Activated naive CD4-positive, alpha-beta T cell treated with anti-CD3 and anti-CD28 coated beads for 36 hours (primary cell): ENCODE results near the gene SLC19A3. TPM values are rescaled to one million over a fixed set of nuclear protein-coding genes. Genes with fewer than 3 reads are reported as not detected.
"Not testable (repeated sequence)": the region's sequence is repeated elsewhere in the genome, so short reads cannot be mapped to it uniquely, and the experiment has no call there.

Experiments
- CTCF ChIA-PET: fragments of 350-600 bp; sonication (Branson Sonifier 250); formaldehyde crosslinking; loops from one replicate; lab custom pipeline; 2021; ENCODE audit warnings: antibody characterized with exemption; lab: Charles Lee
- DNase-seq: peaks from one replicate; pipeline ENCODE4 v3.0.0-alpha.2; 2020
- H3K27ac Mint-ChIP-seq: one replicate; pipeline ENCODE4 v1.8.0; 2021; ENCODE audit warnings: mild to moderate bottlenecking, mixed read lengths
- H3K27me3 Mint-ChIP-seq: one replicate; pipeline ENCODE4 v1.8.0; 2021; ENCODE audit warnings: low read depth, mixed read lengths
- H3K36me3 Mint-ChIP-seq: one replicate; pipeline ENCODE4 v1.8.0; 2021; ENCODE audit warnings: low read depth, mixed read lengths
- H3K4me1 Mint-ChIP-seq: one replicate; pipeline ENCODE4 v1.8.0; 2021; ENCODE audit warnings: low read depth, mixed read lengths
- H3K4me3 Mint-ChIP-seq: one replicate; pipeline ENCODE4 v1.8.0; 2021; ENCODE audit warnings: mild to moderate bottlenecking, moderate library complexity, mixed read lengths
- H3K9me3 Mint-ChIP-seq: one replicate; pipeline ENCODE4 v1.8.0; 2021; ENCODE audit warnings: mixed read lengths
- intact Hi-C: fragments of 100-400 bp; cut with micrococcal nuclease; formaldehyde crosslinking; loops from one replicate; pipeline ENCODE4 v1.15.1; 2023
- total RNA-seq, 2 experiments: library from RNA; stranded (reverse); gene quantifications; one replicate each; pipeline ENCODE4 v1.2.3, GENCODE V29; 2021

Gene SLC19A3
- total RNA-seq, 2 experiments from 2014 or later: not detected

GRCh38 chr2:227724394-227725039, 6.7 kb upstream of the SLC19A3 start, which contains the start of gene SCYGR6:
SCYGR6 (minus strand) TSS chr2:227724757; CDS start chr2:227724757, 0 bp downstream.
- CTCF ChIA-PET: interaction anchor here (1.1 kb wide), 1 partner anchor 138 kb away, joined by 3 read pairs; no protein-coding TSS in a partner anchor
- Mint-ChIP-seq H3K27ac (no peak within 1 kb of the TSS), H3K27me3 (peaks cover 14% of the 10 kb centered on the region), H3K36me3 (no peaks in the 10 kb centered on the region), H3K9me3 (no peaks in the 10 kb centered on the region), H3K4me3 (no peak within 1 kb of the TSS), H3K4me1 (no peaks in the 10 kb centered on the region)
- intact Hi-C loops: no loop called here
- no peak for DNase-seq

GRCh38 chr2:227722821-227723220, 5.0 kb upstream of the SLC19A3 start:
- CTCF ChIA-PET, H3K4me1 Mint-ChIP-seq, intact Hi-C loops, H3K27me3 Mint-ChIP-seq, DNase-seq, H3K36me3 Mint-ChIP-seq, H3K9me3 Mint-ChIP-seq, H3K27ac Mint-ChIP-seq, H3K4me3 Mint-ChIP-seq: not testable (repeated sequence)

GRCh38 chr2:227720680-227721079, 2.9 kb upstream of the SLC19A3 start:
- Mint-ChIP-seq H3K36me3 (no peaks in the 10 kb centered on the region), H3K27me3 (peaks cover 24% of the 10 kb centered on the region), H3K4me1 (no peaks in the 10 kb centered on the region), H3K9me3 (no peaks in the 10 kb centered on the region), H3K4me3 (no peak overlapping the region), H3K27ac (no peak overlapping the region)
- intact Hi-C loops: no loop called here
- DNase-seq: no peak
- CTCF ChIA-PET: interaction anchor here (1.4 kb wide), 1 partner anchor 63 kb away, joined by 5 read pairs; no protein-coding TSS in a partner anchor

GRCh38 chr2:227719641-227720040, 1.8 kb upstream of the SLC19A3 start:
- Mint-ChIP-seq H3K4me3 (no peak overlapping the region), H3K4me1 (no peaks in the 10 kb centered on the region), H3K27me3 (peaks cover 24% of the 10 kb centered on the region), H3K9me3 (no peaks in the 10 kb centered on the region), H3K27ac (no peak overlapping the region), H3K36me3 (no peaks in the 10 kb centered on the region)
- CTCF ChIA-PET: no interaction called here
- intact Hi-C loops: no loop called here
- no peak for DNase-seq

- CTCF ChIA-PET: interaction anchor here (1.7 kb wide), 1 partner anchor 59 kb away, joined by 3 read pairs; no protein-coding TSS in a partner anchor
- Mint-ChIP-seq H3K4me3 (no peak overlapping the region), H3K4me1 (no peaks in the 10 kb centered on the region)
Observed at GRCh38 chr2:227716501-227716900, 1.3 kb downstream of the SLC19A3 start.

GRCh38 chr2:227713291-227713690, 4.5 kb downstream of the SLC19A3 start:
- intact Hi-C loops: loop anchor here (5.0 kb wide), 1 partner anchor 54 kb away; no protein-coding TSS in a partner anchor
- no peak overlapping the region for H3K4me3 Mint-ChIP-seq

More at GRCh38 chr2:227716501-227716900, 1.3 kb downstream of the SLC19A3 start:
- no peaks in the 10 kb centered on the region for H3K36me3 Mint-ChIP-seq
- peaks cover 22% of the 10 kb centered on the region for H3K27me3 Mint-ChIP-seq
- no peaks in the 10 kb centered on the region for H3K9me3 Mint-ChIP-seq
- intact Hi-C loops: no loop called here
- no peak overlapping the region for H3K27ac Mint-ChIP-seq
- no peak for DNase-seq

GRCh38 chr2:227710986-227711385, 6.8 kb downstream of the SLC19A3 start:
- Mint-ChIP-seq H3K27ac (no peak overlapping the region), H3K36me3 (no peaks in the 10 kb centered on the region), H3K9me3 (no peaks in the 10 kb centered on the region), H3K4me3 (no peak overlapping the region), H3K4me1 (no peaks in the 10 kb centered on the region), H3K27me3 (peaks cover 2% of the 10 kb centered on the region)
- DNase-seq: no peak
- intact Hi-C loops: loop anchor here (5.0 kb wide), 1 partner anchor 56 kb away; no protein-coding TSS in a partner anchor
- CTCF ChIA-PET: no interaction called here

More at GRCh38 chr2:227713291-227713690, 4.5 kb downstream of the SLC19A3 start:
- Mint-ChIP-seq H3K9me3 (no peaks in the 10 kb centered on the region), H3K27me3 (peaks cover 17% of the 10 kb centered on the region), H3K36me3 (no peaks in the 10 kb centered on the region), H3K27ac (no peak overlapping the region), H3K4me1 (no peaks in the 10 kb centered on the region)
- DNase-seq: no peak
- CTCF ChIA-PET: no interaction called here

GRCh38 chr2:227707390-227707789, 10.4 kb downstream of the SLC19A3 start:
- peaks cover 9% of the 10 kb centered on the region for H3K27me3 Mint-ChIP-seq
- no peaks in the 10 kb centered on the region for H3K36me3 Mint-ChIP-seq
- CTCF ChIA-PET: no interaction called here
- H3K27ac Mint-ChIP-seq: no peak overlapping the region
- no peak overlapping the region for H3K4me3 Mint-ChIP-seq
- no peak for DNase-seq
- H3K4me1 Mint-ChIP-seq: no peaks in the 10 kb centered on the region
- no peaks in the 10 kb centered on the region for H3K9me3 Mint-ChIP-seq
- intact Hi-C loops: no loop called here

- no peak overlapping the region for H3K27ac Mint-ChIP-seq
- no peaks in the 10 kb centered on the region for H3K9me3 Mint-ChIP-seq
- no peak overlapping the region for H3K4me3 Mint-ChIP-seq
- H3K27me3 Mint-ChIP-seq: peaks cover 7% of the 10 kb centered on the region
- H3K36me3 Mint-ChIP-seq: no peaks in the 10 kb centered on the region
- no peaks in the 10 kb centered on the region for H3K4me1 Mint-ChIP-seq
- CTCF ChIA-PET: no interaction called here
- no peak for DNase-seq
- intact Hi-C loops: no loop called here
Observed at GRCh38 chr2:227706859-227707258, 11.0 kb downstream of the SLC19A3 start.

- H3K27me3 Mint-ChIP-seq: peaks cover 8% of the 10 kb centered on the region
- H3K9me3 Mint-ChIP-seq: no peaks in the 10 kb centered on the region
- H3K4me1 Mint-ChIP-seq: no peaks in the 10 kb centered on the region
- CTCF ChIA-PET: no interaction called here
- no peak overlapping the region for H3K4me3 Mint-ChIP-seq
- no peak for DNase-seq
- H3K27ac Mint-ChIP-seq: no peak overlapping the region
- intact Hi-C loops: no loop called here
- no peaks in the 10 kb centered on the region for H3K36me3 Mint-ChIP-seq
Observed at GRCh38 chr2:227703961-227704360, 13.9 kb downstream of the SLC19A3 start.

- CTCF ChIA-PET: interaction anchor here (1.2 kb wide), 1 partner anchor 63 kb away, joined by 3 read pairs; no protein-coding TSS in a partner anchor
- peaks cover 8% of the 10 kb centered on the region for H3K27me3 Mint-ChIP-seq
- no peaks in the 10 kb centered on the region for H3K9me3 Mint-ChIP-seq
- no peak overlapping the region for H3K4me3 Mint-ChIP-seq
- no peak overlapping the region for H3K27ac Mint-ChIP-seq
- no peaks in the 10 kb centered on the region for H3K4me1 Mint-ChIP-seq
- H3K36me3 Mint-ChIP-seq: no peaks in the 10 kb centered on the region
- no peak for DNase-seq
- intact Hi-C loops: no loop called here
Observed at GRCh38 chr2:227703280-227703732, 14.5 kb downstream of the SLC19A3 start.

- Mint-ChIP-seq H3K27me3 (peaks cover 8% of the 10 kb centered on the region), H3K36me3 (no peaks in the 10 kb centered on the region), H3K9me3 (no peaks in the 10 kb centered on the region), H3K4me3 (no peak overlapping the region), H3K27ac (no peak overlapping the region), H3K4me1 (no peaks in the 10 kb centered on the region)
- CTCF ChIA-PET: interaction anchor here (0.6 kb wide), 1 partner anchor 526 kb away, joined by 4 read pairs; no protein-coding TSS in a partner anchor
- intact Hi-C loops: no loop called here
- no peak for DNase-seq
Observed at GRCh38 chr2:227701556-227701955, 16.3 kb downstream of the SLC19A3 start.
